Spleen (tissue), 7 donors: ENCODE measurements around the gene GBE1.

Experiments
- CTCF ChIP-seq, 11 experiments: fragments of 200-600 bp in 7 of 11; fragments of 450-650 bp in 4 of 11; sonication (generic) in 4 of 11; IDR thresholded peaks in 8 of 11; conservative IDR thresholded peaks in 3 of 11; 1 replicate in 7 of 11; 2 replicates in 4 of 11; pipeline versions ENCODE4 v1.4.0 to v1.8.0; 2016 to 2021; ENCODE audit warnings: antibody characterized with exemption in 11 of 11, inconsistent platforms in 4 of 11, mild to moderate bottlenecking in 1 of 11
- POLR2A ChIP-seq, 3 donors: fragments of 450-650 bp; IDR thresholded peaks; one replicate each; pipeline ENCODE4 v1.5.1; 2017; ENCODE audit warnings: antibody characterized with exemption in 3 of 3, mild to moderate bottlenecking in 1 of 3
- donor health status: DM: no; HTN: no; CAD: no; lungs with moderate emphysema.
- donor health status: DM: no; HTN: no; CAD: no.
- donor health status: DM: no; HTN: no; CAD: no.

GRCh38 chr3:81716870-81717509 lies 44.5 kb downstream of the GBE1 start:
- no peak for TF ChIP-seq POLR2A (IDR thresholded peaks at IDR 0.05)
- no peak for TF ChIP-seq CTCF (IDR thresholded peaks at IDR 0.05 in 8 of 11, conservative IDR thresholded peaks at IDR 0.05 in 3 of 11)
